B cell (primary cell): ENCODE results near the gene HOMER3.

Source experiments
- EZH2 ChIP-seq: IDR thresholded peaks from 2 replicates; pipeline ENCODE4 v1.6.1; 2012; ENCODE audit warnings: borderline replicate concordance, low read depth, mild to moderate bottlenecking, moderate library complexity, low read length; ENCODE audit not compliant: insufficient read depth, poor library complexity, severe bottlenecking
- TF ChIP-seq, protein P1 (sequence below): fragments of 200-600 bp; IDR thresholded peaks from one replicate; pipeline ENCODE4 v1.8.0; 2022; ENCODE audit warnings: antibody characterized with exemption, mild to moderate bottlenecking

DNA sequence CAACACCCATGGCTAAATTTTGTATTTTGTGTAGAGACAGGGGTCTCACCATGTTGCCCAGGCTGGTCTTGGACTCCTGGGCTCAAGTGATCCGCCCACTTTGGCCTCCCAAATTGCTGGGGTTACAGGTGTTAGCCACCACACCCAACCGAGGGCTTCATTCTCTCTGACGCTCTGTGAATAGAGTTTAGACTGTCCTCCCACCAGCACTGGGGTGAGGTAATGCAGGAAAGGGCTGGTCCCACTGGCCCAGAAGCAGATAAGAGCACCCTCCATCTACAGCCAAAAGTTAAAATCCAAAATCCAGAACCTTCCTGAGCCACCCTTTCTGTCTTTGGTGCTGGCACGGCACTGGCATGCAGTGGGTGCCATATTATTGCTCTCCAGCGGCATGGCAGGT, 31.8 kb upstream of the HOMER3 start:
- TF ChIP-seq, protein P1, sequence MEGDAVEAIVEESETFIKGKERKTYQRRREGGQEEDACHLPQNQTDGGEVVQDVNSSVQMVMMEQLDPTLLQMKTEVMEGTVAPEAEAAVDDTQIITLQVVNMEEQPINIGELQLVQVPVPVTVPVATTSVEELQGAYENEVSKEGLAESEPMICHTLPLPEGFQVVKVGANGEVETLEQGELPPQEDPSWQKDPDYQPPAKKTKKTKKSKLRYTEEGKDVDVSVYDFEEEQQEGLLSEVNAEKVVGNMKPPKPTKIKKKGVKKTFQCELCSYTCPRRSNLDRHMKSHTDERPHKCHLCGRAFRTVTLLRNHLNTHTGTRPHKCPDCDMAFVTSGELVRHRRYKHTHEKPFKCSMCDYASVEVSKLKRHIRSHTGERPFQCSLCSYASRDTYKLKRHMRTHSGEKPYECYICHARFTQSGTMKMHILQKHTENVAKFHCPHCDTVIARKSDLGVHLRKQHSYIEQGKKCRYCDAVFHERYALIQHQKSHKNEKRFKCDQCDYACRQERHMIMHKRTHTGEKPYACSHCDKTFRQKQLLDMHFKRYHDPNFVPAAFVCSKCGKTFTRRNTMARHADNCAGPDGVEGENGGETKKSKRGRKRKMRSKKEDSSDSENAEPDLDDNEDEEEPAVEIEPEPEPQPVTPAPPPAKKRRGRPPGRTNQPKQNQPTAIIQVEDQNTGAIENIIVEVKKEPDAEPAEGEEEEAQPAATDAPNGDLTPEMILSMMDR = no peak
- TF ChIP-seq EZH2 = no peak
